Embryonic facial prominence (tissue), 1 donor: Measurements from ENCODE around the gene AFDN.

Experiments used
- DNase-seq: peaks from one replicate; pipeline ENCODE4 v3.0.0-alpha.2; 2016; ENCODE audit errors: extremely low spot score

AFDN gene

DNA sequence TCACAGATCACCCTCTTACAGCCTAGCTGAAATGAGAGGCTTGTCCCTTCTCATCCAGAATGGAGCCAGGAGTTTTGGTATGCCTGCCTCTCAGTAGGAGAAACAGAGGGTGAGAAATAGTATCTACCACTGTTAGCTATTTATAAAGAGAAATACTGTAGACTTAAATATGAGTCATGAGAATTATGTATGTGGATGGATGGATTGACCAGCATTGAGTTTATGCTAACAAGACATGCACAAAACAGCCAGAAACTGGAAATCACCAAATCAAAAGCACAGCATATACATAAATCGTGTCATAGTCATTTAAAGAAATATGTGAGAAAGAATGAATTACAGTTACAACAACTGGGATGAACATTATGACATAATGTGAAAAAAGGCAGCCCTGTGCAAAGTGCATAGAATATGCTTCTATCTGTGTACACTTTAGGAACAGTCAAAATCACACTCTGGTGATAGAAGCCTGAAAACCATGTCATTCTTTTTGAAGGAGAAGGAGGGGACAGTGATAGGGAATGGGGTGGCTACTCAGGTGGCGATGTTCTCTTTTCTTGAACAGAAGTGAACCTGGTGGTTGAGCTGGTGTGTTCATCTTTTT is 90.9 kb downstream of the AFDN start:
- no peak for DNase-seq

DNA sequence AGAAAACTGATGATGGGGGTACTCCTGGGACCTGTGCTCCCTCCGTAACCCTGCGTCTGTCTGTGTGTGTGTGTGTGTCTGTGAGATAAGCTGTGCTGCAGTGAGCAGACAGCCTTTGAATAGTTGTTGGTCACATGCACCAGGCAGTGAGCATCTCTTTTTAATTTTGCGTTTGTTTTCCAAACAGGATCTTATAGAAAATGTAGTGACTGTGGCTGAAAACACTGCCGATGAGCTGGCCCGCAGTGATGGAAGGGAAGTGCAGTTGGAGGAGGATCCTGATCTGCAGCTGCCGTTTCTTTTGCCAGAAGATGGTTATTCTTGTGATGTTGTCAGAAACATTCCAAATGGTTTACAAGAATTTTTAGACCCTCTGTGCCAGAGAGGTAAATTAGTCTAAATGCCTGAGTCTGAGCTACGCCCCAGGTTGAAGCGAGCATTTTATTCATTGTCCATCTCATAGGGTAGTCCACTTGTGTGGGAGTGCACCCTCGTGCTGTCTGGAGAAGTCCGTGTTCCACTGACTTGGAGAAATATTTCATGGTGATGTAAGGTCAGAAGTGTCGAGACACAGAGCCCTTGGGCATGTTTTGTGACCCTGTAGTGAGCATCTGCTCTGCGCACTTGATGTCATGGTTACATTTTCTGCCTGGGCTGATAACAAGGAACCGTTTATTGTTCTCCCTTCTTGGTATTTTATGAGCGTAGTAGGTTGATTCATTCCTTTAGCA is 92.0 kb downstream of the AFDN start:
- DNase-seq: no peak

DNA sequence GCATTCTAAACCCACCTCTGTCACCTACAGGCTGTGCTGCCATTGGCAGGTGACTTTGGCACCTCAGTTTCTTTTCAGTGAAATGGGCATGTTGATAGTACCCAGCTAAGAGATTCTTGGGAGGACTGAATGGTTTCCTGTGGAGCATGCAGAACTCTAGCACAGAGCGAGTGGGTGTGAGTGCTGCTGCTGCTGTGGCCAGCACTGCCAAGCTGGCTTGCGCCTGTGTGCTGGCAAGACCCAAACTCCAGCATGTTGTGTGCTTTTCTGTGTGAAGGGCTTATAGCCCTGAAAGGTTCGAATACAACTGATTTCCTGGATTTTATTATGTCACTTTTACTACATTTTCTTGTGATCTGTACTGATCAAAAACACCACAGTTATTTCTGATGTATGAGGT is 92.6 kb downstream of the AFDN start:
- DNase-seq: no peak

DNA sequence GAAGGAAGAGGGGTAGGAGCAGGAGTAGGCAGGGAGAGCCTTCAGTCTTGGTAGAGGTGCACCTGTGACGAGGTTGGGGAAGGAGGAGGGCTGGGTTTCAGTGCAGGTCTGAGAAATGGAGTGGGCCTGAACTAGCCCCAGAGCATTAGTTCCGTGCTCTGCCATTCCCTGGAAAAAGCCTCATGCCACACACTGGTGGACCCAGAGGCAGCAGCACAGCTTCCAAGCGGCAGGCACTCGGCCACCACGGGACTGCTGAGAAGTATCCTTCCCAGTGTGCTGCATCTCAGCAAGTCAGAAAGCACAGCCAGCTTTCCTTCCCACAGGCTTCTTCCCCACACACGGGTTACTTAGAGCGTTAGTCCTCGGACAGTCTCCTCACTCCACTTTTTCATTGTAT is 93.5 kb downstream of the AFDN start:
- no peak for DNase-seq

DNA sequence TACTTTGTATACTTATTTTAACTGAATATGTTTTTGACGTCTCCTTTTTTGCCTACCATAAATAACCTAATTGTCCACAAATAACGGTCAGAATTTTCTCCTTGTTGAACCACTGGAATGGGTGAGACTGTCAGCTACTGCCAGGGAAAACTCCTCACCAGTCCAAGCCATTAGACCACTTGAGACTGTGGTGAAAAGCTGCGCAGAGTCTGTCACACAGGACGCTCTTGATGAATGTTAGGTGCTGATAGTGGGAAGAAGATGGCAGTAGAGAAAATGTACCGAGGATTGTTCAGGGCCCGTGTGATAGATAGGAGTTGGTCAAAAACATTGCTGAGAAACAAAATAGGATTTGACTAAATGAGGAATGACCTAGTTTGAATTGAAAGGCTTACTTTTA is 95.1 kb downstream of the AFDN start:
- DNase-seq: no peak

DNA sequence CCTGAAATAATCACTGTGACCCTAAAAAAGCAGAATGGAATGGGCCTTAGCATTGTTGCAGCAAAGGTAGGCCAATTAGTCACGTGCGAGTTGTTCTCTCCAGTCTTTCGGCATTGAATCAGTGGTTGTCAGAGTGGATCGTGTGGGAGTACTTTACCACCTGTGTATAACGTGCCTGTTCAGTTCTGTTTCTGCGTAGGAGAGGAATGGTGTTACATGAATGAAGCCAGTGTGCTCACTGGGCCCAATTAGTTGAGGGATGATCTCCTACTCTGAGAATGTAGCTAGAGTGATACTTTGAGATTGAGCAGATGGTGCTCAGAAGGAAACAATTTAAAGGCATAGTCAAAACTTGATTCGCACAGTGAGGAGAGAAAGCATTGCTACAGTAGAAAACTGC is 98.3 kb downstream of the AFDN start:
- no peak for DNase-seq

DNA sequence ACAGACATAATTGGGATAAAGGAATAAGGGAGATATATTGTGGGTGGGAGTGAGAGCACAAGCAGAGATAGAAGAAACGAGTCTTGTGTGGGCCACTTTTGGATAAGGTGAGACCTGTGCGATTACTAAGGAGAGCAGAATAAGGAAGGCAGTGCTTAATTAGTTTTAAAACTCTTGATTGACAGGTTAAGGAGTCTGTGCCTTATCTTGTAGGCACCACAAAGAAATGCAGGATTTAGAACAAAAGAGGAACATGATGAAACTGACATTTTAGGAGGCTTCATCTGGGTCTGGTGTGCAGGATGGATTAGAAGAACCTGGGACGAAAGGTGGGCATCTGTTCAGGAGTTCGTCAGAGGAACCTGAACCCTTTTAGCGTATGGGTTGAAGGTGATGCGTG is 100.5 kb downstream of the AFDN start:
- DNase-seq: no peak

DNA sequence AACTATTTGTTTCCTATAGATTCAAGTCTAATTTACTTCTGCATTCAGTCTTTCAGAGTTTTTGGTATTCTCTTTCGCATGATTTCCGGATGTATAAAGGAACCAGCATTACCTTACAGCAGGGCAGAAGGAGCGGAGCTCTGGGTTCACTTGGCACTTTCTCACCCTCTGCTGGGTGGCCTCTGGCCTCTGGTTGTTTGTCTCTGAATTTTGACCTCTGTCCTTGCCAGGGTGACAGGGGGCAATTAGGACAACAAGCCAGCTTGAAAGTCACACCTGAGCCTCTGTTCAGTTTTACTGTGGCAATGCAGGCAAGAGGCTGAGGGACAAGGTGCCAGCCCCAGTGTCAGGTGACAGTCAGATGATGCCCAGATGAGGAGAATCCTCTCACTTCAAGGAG is 101.4 kb downstream of the AFDN start:
- DNase-seq: no peak

DNA sequence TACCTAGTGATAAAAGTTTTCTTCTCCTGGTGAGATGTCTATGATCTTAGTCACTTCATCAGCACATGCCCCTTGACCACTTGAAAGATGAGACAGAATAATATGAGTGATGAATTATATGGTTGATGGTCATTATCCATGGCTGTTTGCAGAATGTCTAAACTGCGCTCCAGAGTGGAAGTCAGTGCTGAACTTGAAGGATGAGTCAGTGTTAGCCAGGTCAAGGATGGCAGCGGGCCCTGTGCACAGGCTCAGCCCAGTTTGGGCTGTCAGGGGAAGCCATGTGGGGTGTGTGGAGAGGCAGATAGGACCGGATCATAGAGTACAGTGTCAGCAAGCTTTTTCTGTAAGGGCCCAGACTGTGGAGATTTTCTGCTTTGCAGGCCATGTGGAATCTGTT is 103.6 kb downstream of the AFDN start:
- no peak for DNase-seq

DNA sequence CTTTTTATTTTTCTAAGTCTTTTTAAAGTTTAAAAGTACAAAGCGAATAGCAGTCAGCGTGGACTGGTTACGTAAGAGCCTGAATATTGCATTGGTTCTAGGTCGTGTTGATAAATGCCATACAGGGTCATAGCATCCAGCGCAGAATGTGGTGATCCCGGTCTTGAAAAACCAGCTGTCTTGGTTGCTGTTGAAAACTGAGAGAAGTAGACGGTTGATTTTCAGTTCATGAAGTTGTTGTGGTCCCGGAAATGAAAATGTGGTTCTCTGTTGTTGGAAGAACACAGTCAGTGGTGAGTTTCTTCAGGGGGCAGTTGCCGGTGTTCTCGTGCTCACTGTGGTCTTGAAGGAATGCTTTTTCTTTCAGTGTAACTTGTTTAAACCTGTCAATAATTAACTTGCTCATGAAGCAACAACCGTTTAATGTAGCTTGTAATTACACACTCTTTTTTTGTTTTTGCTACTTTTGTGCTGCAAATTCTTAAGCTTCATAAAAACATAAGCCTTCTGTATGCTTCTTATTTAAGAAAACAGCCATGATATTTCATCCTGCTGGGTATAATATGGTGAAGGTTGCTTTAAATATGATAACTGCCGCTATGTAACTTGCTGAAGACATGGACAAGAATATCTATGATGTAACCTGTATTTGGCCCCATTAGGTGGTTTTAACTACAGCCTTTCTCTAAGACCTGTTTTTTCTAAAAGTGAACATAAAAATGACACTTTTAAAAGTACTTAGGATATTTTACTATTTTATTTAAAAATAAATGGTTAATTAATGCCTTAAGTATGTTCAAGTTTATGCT is 106.0 kb downstream of the AFDN start:
- DNase-seq: peak; percentile 20

DNA sequence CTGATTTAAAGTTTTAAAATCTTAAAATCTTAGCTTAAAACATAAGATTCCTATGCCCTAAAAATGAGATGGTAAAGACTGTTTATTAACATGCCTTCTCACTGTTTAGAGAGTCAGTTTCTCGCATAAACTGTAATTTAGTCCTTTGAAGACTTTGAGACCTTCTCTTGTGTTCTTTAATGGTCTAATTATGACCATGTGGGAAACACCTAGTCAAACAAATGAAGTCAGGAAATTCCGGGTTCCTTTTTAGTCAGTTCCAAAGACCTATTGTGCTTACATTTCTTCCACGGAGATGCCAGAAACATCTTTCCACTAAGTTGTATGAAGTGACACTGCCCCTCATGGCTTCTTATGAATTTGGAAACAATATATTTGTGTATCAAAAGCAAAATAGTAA is 106.6 kb downstream of the AFDN start:
- no peak for DNase-seq

DNA sequence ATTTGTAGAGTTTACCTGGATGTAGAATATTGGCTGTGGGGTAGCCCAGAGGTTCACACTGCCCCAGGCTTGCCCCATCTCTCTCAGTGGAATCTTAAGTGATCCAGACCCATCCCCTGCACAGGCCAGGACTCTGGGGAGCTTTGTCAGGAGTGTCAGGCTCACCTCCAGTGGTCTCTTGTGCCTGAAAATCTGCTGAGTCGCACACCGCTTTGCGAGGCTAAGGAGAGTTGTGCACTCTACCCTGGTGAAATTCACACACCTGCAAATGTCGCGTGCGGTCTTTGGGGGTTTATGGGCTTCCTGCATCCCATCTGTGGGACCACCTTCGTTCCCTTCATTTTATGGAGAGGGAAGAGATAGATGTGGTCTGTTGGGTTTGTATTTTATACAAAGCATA is 107.1 kb downstream of the AFDN start:
- no peak for DNase-seq

DNA sequence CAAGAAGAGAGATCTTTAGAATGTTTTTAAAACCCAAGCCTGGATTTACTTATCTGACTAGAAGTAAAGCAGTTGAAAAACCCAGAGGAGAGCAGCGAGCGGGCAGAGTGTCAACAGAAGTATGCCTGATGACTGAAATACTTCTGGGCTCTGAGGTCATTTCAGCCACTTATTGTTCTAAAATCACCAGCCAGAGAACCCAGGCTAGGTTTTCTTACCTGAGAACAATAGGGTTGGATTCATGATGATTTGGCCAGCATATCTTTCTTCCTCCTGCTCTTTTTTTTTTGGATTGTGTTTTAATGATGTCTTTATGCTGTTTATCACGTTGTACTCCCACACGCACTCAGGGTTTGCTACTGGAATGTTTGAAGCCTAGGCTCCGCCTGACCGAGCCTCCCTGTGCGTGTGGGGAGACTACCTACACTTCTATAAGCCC is 107.7 kb downstream of the AFDN start:
- DNase-seq: no peak

DNA sequence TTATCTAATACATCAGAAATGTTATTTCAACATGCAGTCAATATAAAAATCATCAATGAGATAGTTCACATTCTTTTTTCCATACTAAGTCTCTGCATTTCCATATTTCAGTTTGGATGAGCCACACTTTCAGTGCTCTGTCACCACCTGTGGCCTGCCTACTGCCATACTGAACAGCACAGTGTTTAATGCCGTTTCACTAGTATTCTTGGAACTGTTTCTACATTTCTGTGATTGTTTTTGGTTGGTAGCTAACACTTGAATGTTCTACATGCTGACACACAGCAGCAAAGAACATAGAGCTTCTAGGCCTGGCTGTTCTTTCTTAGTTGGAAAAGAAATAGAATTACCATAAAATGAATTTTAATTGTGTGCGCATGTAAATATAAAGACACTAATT is 109.3 kb downstream of the AFDN start:
- no peak for DNase-seq

DNA sequence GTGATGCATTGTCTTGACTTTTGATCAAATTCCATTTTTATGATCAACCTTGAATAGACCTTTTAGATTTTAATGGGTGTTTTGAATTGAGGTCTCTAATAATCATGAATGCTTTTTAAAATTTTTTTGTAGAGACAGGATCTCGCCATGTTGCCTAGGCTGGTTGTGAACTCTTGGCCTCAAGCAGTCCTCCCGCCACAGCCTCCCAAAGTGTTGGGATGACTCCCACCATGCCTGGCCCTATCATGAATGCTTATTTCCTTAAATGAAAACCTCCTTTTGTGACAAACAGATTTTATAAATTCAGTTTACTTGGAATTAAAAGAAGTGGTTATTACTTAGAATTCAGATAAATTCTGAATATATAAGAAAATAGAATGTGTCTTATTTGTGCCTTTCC is 110.6 kb downstream of the AFDN start:
- DNase-seq: no peak

DNA sequence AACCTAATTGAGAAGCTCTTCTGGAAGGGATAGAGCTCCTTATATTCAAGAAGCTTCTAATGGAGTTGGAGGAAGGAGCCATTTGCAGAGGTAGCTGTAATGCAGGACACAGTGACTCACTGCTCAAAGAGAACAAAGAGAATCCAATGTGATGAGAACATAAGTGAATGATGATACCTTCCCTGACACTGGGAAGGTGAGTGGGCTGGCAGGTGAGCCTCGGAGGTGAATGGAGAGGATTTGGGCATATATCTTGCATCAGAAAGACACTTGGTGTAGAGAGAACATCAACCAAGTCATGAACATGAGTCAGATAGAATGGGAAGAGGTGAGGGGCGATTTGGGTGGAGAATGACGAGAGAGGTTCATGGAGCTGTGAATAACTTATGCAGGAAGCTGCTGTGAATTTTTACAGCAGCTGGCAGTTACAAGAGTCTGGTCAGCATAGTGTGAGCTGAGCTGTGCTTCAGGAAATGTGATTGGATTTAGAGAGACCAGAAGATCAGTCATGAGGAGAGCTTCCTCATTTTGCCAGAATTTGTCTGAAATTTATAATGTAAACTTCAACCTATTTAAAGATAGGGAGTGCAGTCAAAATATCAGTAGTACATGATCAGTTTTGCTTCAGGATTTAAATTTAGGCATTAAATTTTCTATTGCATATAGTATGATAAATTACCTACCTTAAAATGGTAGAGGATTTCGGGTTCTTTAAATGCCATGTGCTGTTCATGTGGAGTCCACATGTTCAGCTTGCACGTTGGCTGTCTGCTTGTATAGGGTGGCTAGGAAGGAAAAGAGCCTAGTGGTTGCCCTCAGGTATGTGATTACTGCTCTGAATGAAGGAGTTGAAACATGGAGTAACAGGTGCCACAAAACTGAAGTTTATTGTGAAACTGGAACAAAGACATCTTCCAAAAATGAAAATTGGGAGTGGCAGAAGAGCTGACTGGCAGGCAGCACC is 111.5 kb downstream of the AFDN start:
- DNase-seq: no peak

DNA sequence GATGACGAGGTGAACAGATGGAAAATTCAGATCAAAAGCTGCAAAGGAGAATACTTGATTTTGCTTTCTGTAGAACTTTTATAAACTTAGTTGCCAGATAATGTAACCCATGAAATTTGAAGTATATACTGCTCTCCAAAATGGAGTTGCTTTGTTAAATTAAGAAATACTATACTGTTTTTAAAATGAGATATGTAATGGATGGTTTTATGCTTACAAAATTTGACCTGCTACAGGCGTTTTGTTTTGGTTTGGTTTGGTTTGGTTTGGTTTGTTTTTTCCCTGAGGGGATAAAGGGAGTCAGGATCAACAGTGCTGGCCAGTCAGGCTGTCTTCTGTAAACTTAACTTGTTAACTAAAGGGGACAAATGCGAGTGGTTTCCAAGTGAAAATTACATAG is 115.1 kb downstream of the AFDN start:
- DNase-seq: no peak

DNA sequence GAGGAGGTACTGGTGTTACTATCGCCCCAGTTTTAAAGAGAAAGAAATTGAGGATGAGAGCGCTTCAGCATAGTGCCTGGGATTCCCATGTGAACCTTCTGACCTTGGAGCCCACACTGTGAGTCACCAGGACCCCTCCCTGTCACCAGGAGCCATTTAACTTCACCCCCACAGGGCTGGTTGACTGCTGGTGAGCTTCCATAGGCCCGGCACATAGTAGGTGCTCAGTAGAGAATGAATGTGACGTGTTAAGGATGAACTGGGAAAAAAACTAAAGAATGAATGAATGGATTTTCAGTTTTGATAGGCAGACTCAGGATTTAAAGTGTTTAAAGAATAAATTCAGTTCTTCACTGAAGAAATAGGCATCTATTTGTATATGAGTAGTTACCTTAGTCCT is 117.4 kb downstream of the AFDN start:
- no peak for DNase-seq

DNA sequence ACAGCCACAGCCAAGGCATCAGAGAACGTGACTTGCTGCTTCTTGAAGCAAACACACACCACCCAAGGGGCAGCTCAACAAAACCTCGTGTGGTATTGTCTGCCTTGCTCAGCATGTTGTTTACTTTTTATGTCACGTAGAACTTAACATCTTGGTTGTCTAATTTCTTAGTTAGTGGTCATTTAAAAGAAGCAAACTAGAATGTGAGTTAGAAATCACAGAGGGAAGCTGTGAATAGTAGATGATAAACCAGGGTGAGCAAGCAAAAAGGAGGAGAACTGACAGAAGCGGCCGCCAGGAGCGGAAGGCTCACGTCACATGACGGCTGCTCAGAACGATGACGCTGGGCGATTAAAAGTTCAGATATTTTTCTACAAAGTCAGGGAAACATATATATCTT is 119.3 kb downstream of the AFDN start:
- no peak for DNase-seq

DNA sequence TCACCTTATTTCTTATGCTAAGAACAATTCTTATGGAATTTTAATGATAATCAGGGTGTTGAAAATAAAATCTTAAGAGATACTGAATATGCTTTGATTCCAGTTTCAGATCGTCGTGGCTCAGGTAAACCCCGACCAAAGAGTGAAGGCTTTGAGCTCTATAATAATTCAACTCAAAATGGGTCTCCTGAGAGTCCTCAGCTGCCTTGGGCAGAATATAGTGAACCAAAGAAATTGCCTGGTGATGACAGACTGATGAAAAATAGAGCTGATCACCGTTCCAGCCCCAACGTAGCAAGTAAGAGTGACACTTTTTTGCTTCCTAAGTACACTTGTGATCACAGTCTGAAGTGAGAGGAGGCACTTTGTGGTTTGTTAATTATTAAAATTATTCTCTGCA is 119.9 kb downstream of the AFDN start:
- no peak for DNase-seq

DNA sequence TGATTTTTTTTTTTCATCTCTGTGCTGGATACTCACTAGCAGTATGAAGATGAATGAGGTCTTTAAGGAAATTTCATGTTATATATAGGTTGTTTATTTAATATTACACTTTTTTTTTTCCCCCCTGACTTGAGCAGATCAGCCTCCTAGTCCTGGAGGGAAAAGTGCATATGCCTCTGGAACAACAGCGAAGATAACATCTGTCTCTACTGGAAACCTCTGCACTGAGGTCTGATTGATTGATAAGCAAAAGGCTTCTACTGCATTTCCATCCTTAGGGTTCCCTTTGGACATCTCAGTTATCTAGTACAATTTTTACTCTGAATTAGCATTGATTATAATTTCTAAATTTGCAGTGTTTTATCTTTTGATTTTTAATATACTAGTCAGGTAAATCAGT is 121.0 kb downstream of the AFDN start:
- no peak for DNase-seq

DNA sequence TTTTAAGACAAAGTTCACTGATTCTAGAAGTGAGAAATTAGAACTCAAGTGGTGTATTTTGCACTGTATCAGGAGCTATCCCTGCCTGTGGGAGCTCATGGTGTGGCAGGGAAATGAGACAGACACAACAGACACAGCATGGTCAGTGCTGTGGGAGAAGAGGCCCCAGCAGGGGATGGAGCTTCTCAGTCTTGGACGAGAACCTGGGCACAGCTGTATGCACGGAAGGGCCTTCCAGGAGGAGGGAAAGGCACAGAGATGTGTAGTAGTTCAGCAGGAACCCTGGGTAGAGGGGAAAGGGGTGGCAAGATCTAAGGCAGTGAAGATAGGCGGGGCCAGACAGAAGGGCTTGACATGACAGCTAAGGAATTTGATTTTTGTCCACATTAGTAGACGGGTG is 122.0 kb downstream of the AFDN start:
- DNase-seq: no peak
